ENCODE measurements around the gene SART1. TPM values are rescaled to one million over a fixed set of nuclear protein-coding genes. Genes with fewer than 3 reads are reported as not detected.
"Not testable (repeated sequence)": the region's sequence is repeated elsewhere in the genome, so short reads cannot be mapped to it uniquely, and the experiment has no call there.

The SART1 gene
- total RNA-seq, 1 experiment from 2014 or later, result 43.4 TPM

DNA sequence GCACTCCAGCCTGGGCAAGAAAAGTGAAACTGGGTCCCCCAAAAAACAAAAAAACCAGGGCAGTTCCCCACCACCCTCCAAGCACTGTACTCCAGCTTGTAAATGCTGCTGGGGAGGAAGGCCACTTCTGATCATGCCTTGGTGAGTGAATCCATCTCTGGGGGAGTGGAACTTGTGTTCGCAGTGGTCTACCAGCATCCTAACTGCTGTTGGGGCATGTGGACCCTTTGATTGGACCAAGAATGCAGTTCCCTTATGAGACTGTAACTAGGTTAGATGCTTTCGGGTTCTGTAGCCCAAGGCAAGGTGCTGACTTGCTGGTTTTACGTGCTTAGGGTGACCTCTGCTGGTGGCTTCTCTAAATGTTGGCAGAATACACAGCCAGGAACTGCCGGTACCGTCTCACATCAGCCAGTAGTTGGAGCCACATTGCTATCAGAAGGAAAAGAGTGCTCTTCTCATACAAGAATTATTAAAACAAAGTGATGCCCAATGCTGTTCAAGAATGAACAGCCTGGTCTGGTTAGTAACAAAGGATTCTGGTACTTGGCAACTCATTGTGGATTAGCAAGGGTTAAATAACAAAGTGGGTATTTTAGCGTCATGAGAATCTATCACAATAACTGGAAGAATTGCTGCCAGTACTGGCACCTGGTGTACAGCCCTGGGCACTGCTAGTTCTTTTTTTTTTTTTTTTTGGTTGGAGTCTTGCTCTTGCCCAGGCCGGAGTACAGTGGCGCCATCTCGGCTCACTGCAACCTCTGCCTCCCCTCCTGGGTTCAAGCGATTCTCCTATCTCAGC is 27.5 kb downstream of the SART1 start:
- DNase-seq (ENCODE audit: low spot score), result peak; percentile 92

DNA sequence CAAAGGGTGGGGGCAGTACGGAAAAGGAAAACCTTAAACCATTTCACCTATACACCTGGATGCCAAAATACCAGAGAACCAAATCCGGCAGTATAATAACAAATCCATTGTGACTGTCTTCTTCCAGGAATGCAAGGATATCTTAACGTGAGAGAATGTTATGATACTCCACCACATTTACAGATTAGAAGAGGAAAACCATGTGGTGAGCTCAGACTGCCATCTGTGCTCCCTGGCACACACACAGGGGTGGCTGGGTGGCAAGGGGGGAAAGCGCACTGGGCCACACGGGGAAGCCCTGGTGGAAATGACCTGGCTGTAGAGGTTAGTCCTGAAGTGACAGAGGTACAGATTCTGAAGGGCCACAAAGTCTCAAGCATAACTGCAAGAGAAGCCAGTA is 30.5 kb downstream of the SART1 start:
- DNase-seq (ENCODE audit: low spot score), result no peak

DNA sequence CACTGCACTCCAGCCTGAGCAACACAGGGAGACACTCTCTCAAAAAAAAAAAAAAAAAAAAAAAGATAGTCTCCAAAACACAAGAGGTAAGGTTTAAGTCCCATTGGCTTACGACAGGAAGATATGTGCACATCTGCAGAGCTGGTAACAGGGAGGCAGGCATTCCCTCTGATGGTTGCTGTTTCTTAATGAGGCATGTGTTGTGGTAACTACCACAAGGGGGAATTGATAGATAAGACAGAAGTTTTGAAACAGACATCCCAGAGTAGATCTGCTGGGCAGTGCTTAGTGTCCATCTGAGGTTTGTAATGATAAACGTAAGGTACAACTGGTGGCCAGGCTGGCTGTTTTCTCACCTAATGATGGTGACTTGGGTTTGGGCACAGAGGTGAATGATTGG is 35.8 kb downstream of the SART1 start:
- DNase-seq (ENCODE audit: low spot score), result no peak

DNA sequence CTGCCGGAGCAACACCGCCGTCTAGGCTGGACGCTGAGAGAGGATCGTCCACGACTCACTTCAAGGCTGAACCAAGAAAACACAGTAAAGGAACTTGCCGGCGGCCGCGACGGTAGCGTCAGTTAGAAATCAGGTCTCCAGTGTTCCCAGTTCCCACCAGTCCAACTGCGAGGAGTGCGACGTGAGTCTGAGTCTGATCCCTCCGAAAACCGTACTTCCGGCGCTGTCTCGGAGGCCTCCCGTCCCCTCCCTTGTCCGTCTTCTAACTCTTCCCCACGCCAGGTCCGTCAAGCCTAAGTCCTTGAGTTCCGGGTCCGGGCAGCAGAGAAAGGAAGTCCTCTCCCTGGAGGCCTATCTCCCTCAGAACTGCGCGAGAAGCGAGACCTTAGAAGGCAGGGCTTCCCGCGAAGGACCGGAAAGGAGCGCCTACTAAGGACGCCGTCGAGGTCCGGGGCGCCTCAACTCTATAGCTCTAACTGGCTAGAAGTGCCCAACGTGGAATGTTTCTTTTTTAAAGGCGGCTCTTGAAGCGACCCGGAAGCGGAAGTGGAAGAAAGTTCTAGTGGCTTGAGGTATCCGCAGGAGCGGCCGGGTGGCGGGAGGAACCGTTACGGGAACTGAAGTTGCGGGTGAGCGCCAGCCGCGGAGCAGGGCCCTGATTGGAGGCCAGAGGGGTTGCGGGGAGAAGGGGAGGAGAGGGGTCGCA is 40.6 kb downstream of the SART1 start, which contains the start of the genes BANF1 and EIF1AD:
Gene BANF1, plus strand, starts transcription at position 562 of the 706 bp plus-strand sequence. CDS start 748 bp downstream, outside the sequence.
Gene EIF1AD, minus strand, starts transcription at position 216 of the 706 bp plus-strand sequence. CDS start 1,768 bp downstream, outside the sequence.
- DNase-seq (ENCODE audit: low spot score), result peak; percentile 96

DNA sequence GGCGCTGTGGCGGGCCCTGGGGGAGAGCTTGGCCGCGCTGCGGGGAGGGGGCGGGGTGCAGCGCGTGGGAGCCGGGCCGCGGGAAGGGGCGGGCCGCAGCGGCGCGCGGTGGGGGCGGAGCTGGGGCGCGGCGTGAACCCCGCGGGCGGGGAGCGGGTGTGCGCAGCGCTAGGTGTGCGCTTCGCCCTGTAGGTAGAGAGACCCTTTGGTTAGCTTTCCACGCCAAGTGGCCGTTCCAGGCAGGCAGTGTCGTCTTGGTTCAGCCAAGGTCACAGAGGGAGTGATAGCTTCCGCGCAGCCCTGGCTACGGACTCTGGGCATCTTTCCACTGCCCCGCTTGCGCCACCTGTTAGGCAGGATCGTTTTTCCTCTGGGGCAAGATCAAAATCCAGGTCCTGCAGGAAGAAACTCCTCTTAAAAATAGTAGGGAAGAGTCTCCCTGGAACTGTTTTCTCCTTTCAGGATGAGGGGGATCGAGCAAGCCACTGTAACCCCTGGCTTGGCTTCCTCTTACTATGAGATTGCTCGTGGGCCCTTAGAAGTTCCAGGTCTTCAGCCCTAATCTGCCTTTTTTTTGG is 41.2 kb downstream of the SART1 start:
- DNase-seq (ENCODE audit: low spot score), result peak; percentile 49

DNA sequence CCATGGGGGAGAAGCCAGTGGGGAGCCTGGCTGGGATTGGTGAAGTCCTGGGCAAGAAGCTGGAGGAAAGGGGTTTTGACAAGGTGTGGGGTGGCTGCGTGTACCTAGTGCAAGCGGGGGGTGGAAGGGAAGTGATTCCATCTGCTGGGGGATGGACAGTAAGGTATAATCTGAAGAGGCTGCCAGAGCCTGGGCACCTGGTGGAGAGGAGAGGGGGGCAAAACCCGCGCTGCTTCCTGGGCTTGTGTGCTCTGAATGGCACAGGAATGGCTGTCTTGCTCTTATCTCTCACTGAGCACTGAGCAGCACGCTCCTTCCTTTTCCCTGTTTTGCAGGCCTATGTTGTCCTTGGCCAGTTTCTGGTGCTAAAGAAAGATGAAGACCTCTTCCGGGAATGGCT is 41.8 kb downstream of the SART1 start:
- no peak for DNase-seq (ENCODE audit: low spot score)

DNA sequence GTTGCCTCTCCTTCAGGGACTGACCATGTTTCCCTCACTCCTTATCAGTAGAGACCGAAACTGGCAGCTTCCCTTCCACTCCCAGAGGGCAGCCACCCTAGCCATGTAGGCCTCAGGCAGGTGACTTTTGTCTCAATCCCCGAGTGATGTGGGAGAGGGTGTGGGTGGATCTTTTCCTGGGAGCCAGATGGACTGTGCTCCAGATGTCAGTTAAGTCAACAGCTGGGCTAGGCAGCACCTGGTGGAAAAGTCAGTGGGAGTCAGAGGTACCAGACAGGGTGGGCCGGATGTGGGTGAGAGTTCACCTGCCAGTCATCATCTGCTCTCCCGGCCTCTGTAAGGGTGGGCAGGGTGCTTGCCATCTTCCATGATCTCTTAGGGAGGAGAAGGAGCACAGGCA is 42.7 kb downstream of the SART1 start:
- no peak for DNase-seq (ENCODE audit: low spot score)

DNA sequence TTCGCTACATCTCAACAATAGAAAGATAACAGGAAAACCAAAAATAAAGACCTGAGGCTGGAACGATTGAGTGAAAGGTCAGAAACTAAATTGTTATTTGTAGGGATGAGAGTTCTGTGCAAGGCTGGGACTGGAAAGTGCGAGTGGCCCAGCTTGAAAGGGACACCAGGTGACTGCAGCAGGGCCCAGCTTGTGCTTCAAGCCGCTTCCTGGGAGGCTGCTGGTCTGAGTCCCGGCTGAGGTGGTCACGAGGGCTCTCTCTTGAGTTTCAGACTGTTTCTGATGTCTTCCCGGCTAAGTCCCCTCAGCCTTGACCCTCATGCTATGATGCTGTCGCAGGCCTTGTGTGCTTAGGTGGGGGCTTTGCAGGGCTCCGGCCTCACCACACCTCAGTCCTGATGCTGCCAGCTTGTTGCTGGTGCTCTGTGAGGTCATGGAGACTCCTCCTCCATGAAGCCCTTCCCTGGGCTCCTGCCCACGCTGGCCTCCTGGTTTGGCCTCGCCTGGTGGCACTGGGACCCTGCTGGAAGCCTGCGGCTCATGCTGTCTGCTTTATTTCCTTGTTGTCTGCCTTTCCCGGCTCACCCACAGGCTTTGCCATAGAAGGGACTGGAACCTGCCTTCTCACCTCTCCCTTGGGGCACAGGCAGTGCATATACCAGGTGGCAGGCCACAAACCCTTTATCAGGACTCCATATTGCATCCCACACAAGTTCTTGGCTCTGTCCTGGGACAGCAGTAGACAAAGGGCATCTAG is 44.8 kb downstream of the SART1 start:
- no peak for DNase-seq (ENCODE audit: low spot score)

DNA sequence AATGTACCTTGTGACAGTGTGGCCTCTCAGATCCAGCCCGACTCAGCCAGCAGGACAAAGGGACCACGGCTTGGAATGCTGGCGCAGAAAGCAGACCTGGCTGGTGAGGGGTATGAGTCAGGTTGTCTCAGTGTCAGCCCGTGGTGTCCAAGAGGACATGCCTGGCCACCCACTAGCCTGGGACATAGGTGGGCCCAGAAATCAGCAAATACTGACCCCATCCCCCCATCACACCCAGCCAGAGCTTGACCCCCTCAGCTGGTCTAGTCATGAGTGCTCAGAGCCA is 45.3 kb downstream of the SART1 start:
- no peak for DNase-seq (ENCODE audit: low spot score)

DNA sequence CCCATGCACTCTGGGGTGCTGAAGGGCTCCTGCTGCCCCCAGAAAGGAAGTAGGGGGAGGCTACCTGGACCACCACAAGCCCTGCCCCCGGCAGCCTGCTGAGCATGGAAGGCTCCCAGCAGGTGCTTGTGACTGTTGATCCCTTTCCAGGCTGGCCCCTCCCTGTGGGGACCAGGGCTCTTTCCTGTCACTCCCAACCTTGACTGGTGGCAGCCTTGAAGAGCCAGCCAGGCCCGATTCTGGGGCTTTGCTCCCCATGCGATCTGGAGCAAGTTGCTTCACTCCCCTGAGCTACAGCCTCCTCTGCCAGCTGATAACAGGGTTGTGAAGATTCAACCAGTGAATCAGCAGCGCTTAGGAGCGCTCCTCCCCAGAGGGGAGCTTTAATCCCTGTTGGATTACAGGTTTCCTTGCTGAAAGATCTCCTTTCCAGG is 45.7 kb downstream of the SART1 start:
- no peak for DNase-seq (ENCODE audit: low spot score)

DNA sequence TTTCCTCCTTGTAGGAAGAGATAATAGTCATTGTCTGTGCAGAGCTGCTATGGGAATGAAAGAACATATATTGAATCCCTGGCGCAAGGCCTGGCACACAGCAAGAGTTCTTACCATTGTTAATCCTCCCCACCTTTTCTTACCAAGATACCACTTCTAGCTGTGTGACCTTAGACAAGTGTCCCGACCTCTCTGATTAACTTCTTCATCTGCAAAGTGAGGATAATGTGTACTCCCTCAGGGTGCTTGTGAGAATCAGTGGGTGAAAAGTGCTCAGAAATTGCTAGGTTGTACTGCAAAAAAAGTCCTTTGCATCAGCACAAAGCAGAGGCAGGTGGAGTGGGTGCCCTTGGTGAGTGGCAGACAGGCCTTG is 46.5 kb downstream of the SART1 start:
- no peak for DNase-seq (ENCODE audit: low spot score)

DNA sequence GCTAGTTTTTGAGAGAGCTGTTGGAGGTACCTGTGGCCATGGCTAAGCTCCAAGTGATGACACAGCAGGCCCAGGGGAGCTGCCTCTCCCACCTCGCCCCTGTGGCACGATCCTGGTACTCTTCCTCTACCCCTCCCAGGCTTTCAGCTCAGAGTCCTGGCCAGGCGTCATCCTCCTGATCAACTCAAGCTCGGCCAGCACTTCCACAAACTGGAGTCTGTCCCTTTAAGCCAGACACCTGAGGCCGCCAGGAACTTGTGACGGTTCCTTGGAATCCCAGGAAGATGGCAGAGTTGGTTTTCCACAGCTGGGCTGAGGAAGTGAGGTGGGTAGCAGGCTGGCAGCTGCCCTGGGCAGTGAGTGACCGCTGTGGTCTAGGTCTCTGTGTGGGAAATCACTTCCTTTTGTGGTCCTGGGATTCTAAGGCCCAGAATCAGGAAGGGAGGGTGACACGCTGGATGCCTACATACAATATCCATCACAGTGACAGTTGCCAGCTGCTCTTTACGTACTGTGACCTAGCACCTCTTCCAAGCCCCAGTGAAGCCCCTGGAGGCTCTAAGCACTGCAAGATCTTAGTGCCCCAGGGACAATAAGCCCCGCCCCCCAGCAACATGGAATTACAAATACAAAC is 47.1 kb downstream of the SART1 start:
- DNase-seq (ENCODE audit: low spot score), result peak; percentile 55

DNA sequence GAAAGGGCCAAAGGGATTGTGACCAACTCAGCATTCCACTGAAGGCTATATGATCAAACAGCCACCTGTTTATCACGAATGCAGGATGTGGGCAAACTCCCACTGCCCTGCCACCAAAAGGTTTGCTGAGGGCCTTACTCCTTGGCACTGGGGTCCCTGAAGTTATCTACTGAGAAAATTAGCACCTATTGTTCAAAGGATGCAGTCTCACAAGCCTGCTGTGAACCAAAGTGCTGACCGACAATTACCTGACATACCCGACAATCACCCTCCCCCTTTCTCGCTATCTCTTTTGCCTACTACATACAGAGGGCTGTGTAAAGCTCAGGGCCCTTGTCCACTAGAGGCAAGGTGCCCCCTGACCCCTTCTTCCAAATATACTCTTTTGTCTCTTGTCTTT is 48.5 kb downstream of the SART1 start:
- DNase-seq (ENCODE audit: low spot score), result not testable (repeated sequence)

DNA sequence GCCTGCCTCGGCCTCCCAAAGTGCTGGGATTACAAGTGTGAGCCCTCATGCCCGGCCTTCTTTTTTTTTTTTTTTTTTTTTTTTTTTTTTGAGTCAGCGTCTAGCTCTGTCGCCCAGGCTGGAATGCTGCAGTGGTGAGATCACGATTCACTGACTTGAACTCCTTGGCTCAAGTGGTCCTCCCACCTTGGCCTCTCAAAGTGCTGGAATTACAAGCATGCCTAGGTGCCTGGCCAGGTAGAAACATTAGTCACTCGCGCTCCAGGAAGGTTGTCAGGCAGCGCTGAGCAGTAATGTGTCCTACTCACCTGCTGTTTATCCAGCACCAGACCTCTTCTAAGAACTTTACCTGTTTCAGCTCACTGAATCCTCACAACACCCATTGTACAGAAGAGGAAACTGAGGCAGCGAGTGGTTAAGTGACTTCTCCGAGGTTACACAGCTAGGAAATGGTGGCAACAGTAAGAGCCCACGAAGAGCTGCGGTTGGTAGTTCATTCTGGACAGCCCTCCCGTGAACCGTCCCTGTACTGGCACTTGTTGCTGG is 49.8 kb downstream of the SART1 start:
- no peak for DNase-seq (ENCODE audit: low spot score)

DNA sequence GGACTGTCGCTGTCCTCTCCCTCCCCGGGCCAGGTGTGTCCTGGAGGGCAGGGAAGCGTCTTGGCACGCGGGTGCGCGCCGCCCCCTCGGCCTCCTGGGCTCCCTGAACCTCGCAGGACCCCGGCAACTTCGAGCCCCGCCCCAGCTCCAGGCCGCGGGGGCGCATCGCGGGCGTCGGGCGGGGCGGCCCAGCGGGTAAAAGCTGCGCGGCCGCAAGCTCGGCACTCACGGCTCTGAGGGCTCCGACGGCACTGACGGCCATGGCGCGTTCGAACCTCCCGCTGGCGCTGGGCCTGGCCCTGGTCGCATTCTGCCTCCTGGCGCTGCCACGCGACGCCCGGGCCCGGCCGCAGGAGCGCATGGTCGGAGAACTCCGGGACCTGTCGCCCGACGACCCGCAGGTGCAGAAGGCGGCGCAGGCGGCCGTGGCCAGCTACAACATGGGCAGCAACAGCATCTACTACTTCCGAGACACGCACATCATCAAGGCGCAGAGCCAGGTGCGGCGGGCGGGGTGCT is 50.3 kb downstream of the SART1 start, which contains the start of gene CST6:
Gene CST6, plus strand, starts transcription at position 224 of the 519 bp plus-strand sequence. Its CDS starts 37 bp downstream, at position 261.
- no peak for DNase-seq (ENCODE audit: low spot score)

DNA sequence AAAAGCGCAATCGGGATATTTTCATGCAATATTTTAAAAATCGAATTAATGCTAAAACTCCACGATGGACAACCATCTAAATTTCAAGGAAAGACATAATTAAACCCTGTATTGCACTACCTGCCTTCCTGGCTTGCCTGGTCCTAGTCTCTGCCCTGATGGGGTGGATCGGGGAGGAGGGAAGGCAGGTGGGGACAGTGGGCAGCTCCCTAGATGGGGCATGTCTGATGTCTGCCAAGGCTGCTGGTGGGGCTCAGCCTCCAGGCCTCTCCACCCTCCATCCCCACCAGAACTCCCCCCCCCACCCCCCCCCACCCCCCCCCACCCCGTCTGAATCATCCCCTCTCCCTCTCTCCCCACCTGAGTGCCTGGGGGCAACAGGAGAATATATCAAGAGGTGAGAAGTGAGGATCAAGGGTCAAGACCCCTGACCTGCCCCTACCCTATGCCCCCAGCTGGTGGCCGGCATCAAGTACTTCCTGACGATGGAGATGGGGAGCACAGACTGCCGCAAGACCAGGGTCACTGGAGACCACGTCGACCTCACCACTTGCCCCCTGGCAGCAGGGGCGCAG is 50.9 kb downstream of the SART1 start:
- DNase-seq (ENCODE audit: low spot score), result no peak

DNA sequence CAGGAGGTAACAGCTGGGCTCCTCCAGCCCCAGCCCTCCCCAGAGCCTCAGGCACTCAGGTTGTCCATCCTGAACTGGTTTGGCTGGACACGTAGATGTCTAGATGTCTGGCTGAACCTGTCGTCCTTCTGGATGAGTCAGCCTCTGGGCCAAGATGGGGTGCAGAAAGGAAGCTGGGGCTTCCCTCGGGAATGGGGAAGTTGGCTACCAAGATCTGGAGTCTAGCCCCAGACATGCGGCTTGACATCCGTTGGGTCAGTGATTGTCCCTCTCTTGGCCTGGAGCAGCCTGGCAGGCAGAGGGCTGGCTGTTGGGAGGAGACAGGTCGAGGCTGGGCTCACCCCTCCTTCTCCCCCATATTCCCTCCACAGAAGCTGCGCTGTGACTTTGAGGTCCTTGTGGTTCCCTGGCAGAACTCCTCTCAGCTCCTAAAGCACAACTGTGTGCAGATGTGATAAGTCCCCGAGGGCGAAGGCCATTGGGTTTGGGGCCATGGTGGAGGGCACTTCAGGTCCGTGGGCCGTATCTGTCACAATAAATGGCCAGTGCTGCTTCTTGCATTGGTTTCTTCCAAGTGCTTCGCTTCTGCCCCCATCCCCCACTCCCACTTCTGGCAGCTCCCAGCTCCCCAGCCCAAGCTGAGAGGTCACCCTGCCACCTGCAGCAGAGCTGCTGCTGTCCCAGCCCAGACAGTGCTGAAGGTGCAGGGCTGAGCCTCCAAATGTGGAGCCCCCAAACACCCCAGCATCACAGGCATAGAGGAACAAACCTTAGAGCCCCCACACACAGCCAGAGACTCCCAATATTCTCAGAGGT is 51.6 kb downstream of the SART1 start:
- no peak for DNase-seq (ENCODE audit: low spot score)

DNA sequence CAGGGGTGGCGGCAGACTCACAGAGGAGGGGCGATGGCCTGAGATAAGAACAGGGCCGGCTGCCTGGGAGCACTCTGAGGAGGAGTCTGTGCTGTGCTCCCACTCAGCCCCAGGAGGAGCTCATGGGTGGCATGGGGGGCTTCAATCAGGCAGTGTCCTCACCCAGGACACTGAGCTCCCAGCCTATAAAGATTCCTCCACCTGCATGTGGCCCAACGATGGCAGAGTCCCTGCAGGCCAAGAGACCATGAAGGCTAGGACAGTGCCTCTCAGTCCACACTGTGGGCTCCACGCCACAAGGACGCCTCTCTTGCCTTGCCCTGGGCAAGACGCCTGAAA is 52.2 kb downstream of the SART1 start:
- DNase-seq (ENCODE audit: low spot score), result no peak

DNA sequence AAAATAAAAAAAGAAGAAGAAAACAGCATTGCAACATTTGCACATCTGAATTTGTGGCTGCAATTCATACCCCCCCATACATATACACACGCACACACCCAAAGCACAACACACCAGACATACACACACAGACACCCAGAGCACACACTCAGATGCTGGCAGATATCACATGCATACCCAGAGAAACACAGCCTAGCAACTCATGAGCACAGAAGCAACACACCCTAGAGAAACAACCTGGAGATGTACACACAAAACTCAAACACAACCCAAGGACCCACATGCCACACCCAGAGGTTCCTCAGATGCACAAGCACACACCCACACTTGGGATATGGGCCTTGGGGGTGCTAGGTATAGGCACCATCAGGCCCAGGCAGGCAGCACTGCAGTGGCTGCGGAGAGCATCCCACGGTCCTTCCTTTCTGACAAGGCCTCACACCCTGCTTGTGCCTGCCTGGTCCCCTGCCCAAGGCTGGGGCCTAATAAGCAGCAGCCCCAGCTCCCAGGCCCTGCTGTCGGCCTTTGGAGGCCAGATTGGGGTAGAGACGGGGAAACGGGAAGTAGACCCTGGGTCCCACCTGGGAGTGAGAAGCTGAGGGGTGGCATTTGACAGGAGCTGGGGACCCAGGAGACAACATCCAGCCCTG is 53.4 kb downstream of the SART1 start:
- no peak for DNase-seq (ENCODE audit: low spot score)
